Mesenteric fat pad (tissue), 1 donor: Measurements from ENCODE around the gene CCDC192. TPM values are rescaled to one million over a fixed set of nuclear protein-coding genes. Genes with fewer than 3 reads are reported as not detected.

Source experiments
- DNase-seq: peaks from one replicate; pipeline ENCODE4 v3.0.0-alpha.2; 2020; ENCODE audit warnings: low spot score
- total RNA-seq: library from RNA; stranded (reverse); fragmentation: NEBNext Ultra II Directional; extraction: Animal tissue kit (Norgen Biotek cat#: 25700); gene quantifications from one replicate; pipeline ENCODE4 v1.2.1, GENCODE V29; 2021
- donor health status: DM: yes; HTN: yes; CAD: no.

The CCDC192 gene
- total RNA-seq, 1 donor from 2014 or later: 0.51 TPM

GRCh38 chr5:127976525-127976924, 273.3 kb downstream of the CCDC192 start:
- no peak for DNase-seq

GRCh38 chr5:127976991-127977717, 274.0 kb downstream of the CCDC192 start:
- no peak for DNase-seq

GRCh38 chr5:127978738-127979300, 275.6 kb downstream of the CCDC192 start:
- no peak for DNase-seq

GRCh38 chr5:127979475-127979874, 276.3 kb downstream of the CCDC192 start:
- no peak for DNase-seq

- DNase-seq: no peak
Observed at GRCh38 chr5:127980843-127981242, 277.7 kb downstream of the CCDC192 start.

GRCh38 chr5:127981498-127981897, 278.3 kb downstream of the CCDC192 start:
- no peak for DNase-seq

- DNase-seq: no peak
Observed at GRCh38 chr5:127985811-127986325, 282.7 kb downstream of the CCDC192 start.

GRCh38 chr5:127987354-127988145, 284.4 kb downstream of the CCDC192 start:
- DNase-seq: no peak

GRCh38 chr5:127988146-127988760, 285.1 kb downstream of the CCDC192 start:
- no peak for DNase-seq

Other genes starting within 250 kb of the CCDC192 start
- 47.5 TPM for gene PRRC1, start 185.8 kb upstream of the CCDC192 start, total RNA-seq
- gene CTXN3, start 54.3 kb upstream of the CCDC192 start, total RNA-seq: not detected